ENCODE measurements around the gene MAPK8.

- TF ChIP-seq POLR2A (IDR thresholded peaks at IDR 0.05) (no peak), POLR2AphosphoS5 (IDR thresholded peaks at IDR 0.05) (no peak)
- TF ChIP-seq, protein P1, sequence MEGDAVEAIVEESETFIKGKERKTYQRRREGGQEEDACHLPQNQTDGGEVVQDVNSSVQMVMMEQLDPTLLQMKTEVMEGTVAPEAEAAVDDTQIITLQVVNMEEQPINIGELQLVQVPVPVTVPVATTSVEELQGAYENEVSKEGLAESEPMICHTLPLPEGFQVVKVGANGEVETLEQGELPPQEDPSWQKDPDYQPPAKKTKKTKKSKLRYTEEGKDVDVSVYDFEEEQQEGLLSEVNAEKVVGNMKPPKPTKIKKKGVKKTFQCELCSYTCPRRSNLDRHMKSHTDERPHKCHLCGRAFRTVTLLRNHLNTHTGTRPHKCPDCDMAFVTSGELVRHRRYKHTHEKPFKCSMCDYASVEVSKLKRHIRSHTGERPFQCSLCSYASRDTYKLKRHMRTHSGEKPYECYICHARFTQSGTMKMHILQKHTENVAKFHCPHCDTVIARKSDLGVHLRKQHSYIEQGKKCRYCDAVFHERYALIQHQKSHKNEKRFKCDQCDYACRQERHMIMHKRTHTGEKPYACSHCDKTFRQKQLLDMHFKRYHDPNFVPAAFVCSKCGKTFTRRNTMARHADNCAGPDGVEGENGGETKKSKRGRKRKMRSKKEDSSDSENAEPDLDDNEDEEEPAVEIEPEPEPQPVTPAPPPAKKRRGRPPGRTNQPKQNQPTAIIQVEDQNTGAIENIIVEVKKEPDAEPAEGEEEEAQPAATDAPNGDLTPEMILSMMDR (IDR thresholded peaks at IDR 0.05): no peak
Measured at GRCh38 chr10:48455055-48455391, 148.5 kb downstream of the MAPK8 start.
